HCT116 (cell line): Measurements from ENCODE around the gene AFF1.

Experiments used
- POLR2AphosphoS5 ChIP-seq: IDR thresholded peaks from 2 replicates; pipeline ENCODE4 v1.6.1; 2011; ENCODE audit warnings: mild to moderate bottlenecking, low read depth, low read length, moderate library complexity
- TF ChIP-seq, protein P1 (sequence below): IDR thresholded peaks from 2 replicates; pipeline ENCODE4 v1.6.1; 2012
- TF ChIP-seq, protein P2 (sequence below), 3 experiments: fragments of 200-600 bp in 1 of 3; sonication (generic) in 1 of 3; IDR thresholded peaks in 2 of 3; conservative IDR thresholded peaks in 1 of 3; 2 replicates each; pipeline ENCODE4 v1.5.1; 2012 to 2017; ENCODE audit warnings: low read depth in 2 of 3, low read length in 2 of 3, antibody characterized with exemption in 1 of 3, borderline replicate concordance in 1 of 3, control low read depth in 1 of 3, mild to moderate bottlenecking in 1 of 3, mixed read lengths in 1 of 3, mixed run types in 1 of 3, moderate library complexity in 1 of 3; ENCODE audit not compliant: insufficient read depth in 1 of 3
- TF ChIP-seq, protein P3 (sequence below): IDR thresholded peaks from 2 replicates; pipeline ENCODE4 v1.6.1; 2012

DNA sequence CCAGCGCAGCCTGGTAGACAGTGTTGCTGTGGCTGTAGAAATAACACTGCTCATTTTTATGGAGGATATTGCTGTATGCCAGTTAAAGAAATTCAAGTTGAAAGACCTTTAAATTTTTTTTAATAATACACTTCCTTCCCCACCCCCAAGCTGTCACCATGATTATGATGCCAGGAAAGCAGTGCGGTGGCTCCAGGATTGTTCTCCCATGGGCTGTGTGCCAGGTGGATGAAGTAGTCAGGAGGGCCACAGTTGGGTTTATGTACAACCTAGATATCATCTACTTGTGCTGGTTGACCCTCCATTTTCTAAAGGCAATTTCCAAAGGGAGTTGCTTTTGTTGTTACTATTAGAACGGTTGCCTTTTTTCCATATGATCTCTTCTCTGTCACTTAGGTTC lies 136.6 kb downstream of the AFF1 start:
- TF ChIP-seq, protein P1, sequence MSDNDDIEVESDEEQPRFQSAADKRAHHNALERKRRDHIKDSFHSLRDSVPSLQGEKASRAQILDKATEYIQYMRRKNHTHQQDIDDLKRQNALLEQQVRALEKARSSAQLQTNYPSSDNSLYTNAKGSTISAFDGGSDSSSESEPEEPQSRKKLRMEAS = no peak
- TF ChIP-seq, protein P2, sequence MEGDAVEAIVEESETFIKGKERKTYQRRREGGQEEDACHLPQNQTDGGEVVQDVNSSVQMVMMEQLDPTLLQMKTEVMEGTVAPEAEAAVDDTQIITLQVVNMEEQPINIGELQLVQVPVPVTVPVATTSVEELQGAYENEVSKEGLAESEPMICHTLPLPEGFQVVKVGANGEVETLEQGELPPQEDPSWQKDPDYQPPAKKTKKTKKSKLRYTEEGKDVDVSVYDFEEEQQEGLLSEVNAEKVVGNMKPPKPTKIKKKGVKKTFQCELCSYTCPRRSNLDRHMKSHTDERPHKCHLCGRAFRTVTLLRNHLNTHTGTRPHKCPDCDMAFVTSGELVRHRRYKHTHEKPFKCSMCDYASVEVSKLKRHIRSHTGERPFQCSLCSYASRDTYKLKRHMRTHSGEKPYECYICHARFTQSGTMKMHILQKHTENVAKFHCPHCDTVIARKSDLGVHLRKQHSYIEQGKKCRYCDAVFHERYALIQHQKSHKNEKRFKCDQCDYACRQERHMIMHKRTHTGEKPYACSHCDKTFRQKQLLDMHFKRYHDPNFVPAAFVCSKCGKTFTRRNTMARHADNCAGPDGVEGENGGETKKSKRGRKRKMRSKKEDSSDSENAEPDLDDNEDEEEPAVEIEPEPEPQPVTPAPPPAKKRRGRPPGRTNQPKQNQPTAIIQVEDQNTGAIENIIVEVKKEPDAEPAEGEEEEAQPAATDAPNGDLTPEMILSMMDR (IDR thresholded peaks at IDR 0.05 in 2 of 3, conservative IDR thresholded peaks at IDR 0.05 in 1 of 3; ENCODE audit: borderline replicate concordance in 1 of 3, insufficient read depth in 1 of 3, low read depth in 2 of 3, low read length in 2 of 3) = no peak
- TF ChIP-seq, protein P3, sequence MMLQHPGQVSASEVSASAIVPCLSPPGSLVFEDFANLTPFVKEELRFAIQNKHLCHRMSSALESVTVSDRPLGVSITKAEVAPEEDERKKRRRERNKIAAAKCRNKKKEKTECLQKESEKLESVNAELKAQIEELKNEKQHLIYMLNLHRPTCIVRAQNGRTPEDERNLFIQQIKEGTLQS = no peak
- TF ChIP-seq POLR2AphosphoS5 = no peak
